OCI-LY3 (cell line): ENCODE data around the gene ISLR.

Experiments
- CTCF ChIP-seq: fragments of 200-600, 300-600 bp; sonication (generic); IDR thresholded peaks from 2 replicates; pipeline ENCODE4 v1.5.1; 2014; ENCODE audit warnings: antibody characterized with exemption, low read length, low read depth
- EZH2phosphoT487 ChIP-seq: fragments of 200-600 bp; shearing (Covaris generic); IDR thresholded peaks from 2 replicates; pipeline ENCODE4 v1.6.1; 2018; ENCODE audit warnings: antibody characterized with exemption, mixed run types, low read depth

DNA sequence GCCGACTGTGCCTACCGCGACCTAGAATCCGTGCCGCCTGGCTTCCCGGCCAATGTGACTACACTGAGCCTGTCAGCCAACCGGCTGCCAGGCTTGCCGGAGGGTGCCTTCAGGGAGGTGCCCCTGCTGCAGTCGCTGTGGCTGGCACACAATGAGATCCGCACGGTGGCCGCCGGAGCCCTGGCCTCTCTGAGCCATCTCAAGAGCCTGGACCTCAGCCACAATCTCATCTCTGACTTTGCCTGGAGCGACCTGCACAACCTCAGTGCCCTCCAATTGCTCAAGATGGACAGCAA, 1.4 kb downstream of the ISLR start:
- TF ChIP-seq CTCF = no peak
- no peak for TF ChIP-seq EZH2phosphoT487
